OCI-M1 (cell line): ENCODE results near the gene CORO6.

Experiments
- DNase-seq: peaks from one replicate; lab custom pipeline; 2025; lab: John Stamatoyannopoulos, UW

CORO6 gene

DNA sequence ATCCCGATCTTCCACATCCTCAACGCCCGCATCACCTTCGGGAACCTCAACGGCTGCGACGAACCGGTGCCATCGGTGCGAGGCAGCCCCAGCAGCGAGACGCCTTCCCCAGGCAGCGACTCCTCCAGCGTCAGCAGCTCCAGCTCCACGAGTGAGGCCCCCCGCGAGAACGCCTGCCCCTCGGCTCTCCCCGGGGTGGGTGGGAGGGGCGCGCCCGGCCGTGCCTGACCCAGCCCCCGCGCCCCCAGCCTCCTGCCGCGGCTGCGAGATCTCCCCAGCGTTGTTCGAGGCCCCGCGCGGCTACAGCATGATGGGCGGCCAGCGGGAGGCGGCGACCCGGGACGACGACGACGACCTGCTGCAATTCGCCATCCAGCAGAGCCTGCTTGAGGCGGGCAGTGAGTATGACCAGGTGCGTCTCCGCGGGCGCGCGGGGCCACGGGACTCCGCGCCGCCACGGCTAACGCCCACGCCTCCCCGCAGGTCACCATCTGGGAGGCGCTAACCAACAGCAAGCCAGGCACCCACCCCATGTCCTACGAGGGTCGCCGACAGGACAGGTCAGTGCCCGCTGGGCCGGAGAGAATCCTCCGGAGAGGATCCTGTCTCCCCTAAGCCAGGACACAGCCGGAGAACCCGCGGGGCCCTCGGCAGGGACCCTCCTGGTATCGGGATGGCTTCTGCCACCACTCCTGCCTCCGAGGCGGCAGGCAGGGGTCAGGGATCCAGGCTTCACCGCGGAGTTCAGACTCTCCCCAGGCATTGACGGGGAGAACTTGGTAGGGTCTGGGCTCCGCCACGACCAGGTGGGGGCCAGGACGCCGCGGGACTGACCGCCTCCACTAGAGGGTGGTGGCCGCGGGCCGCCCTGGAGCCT lies 10.1 kb downstream of the CORO6 start:
- no peak for DNase-seq

DNA sequence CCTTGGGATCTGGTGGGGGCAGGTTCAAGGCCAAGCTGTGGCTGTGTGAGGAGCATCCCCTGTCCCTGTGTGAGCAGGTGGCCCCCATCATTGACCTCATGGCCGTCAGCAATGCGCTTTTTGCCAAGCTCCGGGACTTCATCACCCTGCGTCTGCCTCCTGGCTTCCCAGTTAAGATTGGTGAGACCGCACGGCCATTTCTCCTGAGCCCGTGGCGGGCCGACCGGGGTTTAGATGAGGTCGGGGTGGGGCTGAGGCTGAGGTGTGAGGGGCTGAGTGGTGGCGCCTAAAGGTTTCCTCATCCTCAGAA lies 10.7 kb downstream of the CORO6 start:
- no peak for DNase-seq

DNA sequence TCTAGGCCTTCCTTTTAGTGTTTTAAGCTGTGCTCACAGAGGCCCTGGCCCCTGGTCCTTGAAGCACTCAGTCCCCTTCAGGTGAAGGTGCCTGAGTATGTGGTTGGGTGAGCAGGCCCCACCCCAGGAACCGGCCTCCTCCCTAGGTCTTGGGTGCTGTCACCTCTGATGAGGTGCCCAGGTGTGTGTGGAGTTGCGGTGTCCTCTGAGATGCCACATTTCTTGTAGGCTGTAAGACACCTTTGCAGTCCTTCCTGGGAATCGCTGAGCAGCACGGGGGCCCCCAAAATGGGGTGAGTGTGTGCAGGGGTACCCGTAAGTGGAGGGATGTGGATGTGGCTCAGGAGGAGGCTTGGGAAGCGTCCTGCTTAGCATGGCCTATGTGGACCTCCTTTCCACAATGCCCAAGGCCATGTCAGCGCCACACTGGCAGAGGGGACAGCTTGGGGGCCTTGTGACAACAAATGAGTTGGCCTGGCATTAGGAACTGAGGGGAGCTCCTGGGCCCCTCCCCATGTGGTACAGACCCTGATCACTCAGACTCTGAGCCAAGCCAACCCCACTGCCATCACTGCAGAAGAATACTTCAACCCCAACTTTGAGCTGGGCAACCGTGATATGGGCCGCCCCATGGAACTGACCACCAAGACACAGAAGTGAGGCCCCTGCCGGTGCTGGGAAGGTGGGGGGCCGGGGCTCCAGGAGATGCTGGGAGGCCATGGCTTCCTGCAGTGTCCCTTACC lies 11.2 kb downstream of the CORO6 start:
- DNase-seq = no peak

DNA sequence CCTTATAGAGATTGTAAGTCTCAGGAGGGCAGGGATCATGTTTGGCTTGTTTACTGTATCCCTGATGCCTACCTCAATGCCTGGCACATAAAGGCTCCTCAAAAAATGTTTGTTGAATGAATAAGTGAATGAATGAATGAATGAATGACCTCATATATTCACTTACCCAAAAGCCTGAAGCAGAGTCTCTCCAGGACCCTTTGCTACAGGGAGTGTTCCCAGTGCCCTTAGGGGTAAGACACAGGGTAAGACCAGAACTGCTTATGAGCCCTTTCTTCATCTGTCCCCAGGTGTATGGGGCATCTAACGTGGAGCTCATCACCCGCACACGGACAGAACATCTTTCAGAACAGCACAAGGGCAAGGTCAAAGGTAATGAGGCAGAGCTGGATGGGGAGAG lies 12.3 kb downstream of the CORO6 start:
- no peak for DNase-seq

DNA sequence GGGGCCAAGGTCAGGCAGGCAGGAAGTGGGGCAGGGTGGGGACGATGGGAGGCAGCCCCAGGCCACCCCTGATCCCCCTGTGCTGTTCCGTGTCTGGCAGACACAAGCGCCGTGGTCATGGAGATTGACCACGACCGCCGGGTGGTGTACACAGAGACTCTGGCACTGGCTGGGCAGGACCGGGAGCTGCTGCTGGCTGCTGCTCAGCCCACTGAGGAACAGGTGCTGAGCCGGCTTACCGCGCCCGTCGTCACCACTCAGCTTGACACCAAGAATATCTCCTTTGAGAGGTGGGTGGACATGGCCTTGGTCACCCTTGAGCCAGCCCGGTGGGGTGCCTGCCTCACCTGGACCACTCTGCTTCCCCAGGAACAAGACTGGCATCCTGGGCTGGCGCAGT lies 13.7 kb downstream of the CORO6 start:
- DNase-seq = no peak

DNA sequence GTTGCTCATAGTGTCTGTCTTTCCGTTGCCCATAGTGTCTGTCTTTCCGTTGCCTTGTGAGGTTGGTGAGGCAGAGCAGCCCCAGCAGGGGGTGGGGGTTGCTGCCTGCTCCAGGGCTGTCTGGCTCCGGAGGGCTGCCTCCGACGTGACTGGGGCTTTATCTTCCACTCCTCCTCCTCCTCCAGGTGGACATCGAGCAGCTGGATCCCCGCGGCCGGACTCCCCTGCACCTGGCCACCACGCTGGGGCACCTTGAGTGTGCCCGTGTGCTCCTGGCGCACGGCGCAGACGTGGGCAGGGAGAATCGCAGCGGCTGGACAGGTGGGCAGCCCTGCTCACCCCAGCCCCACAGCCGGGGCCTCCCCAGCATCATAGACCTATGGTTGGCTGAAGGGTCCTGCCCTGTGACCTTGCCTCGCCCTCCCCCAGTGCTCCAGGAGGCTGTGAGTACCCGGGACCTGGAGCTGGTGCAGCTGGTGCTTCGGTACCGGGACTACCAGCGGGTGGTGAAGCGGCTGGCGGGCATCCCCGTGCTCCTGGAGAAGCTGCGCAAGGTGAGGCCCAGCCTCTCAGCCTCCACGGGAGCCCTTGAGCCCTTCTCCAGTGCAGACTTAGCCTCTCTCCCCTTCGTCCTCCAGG lies 15.0 kb downstream of the CORO6 start:
- no peak for DNase-seq

DNA sequence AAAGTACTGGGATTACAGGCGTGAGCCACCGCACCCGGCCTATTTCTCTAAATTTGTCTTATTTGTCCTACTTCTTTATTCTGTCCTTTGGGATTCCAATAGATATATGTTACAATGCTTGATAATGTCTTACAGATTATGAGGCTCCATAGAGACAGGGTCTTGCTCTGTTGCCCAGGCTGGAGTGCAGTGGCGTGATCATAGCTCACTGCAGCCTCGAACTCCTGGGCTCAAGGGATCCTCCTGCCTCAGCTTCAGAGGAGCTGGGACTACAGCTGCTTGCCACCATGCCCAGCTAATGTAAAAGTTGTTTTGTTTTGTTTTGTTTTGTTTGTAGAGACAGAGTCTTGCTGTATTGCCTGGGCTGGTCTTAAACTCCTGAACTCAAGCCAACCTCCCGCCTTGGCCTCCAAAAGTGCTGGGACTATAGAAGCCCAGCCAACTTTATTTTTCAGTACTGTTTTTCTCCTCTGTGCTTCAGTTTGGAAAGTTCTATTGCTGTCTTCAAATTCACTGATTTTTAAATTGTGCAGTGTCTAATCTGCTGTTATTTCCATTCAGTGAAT lies 19.5 kb downstream of the CORO6 start:
- DNase-seq = no peak

DNA sequence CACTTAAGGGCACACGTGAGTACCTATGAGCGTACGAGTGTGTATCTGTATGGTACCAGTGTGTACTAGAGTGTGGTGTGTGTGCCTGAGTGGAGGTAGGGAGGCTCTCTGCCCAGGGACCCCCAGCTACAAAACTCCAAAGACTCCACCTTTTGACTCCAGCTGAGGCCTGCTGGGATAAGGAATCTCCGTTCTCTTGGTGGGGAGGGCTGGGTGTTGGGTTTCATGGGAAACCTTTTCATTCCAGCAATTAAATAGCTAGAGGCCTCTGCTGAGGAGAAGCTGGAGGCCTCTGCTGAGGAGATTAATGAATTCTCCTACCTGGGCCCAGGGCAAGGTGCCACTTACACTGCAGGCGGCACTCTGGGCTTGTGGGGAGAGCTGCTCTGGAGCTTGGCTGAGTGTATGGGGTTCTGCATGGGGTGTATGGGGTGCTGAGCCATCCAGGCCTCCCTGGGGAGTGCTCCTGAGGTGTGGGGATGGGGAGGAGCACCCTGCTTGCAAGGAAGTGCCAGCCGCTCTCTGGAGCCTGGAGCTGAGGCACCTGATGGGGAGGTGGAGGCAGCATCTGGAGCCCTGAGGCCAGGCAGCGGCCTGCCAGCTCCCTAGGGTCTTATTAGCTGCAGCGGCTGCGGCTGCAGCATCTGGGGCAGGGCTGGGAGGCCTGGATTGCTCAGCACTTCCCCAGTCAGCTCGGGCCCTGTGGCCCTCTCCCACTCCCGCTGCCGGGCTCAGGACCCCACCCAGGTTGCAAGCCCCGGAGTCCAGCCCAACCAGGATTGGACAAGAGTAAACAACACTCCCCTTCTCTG lies 25.1 kb downstream of the CORO6 start:
- DNase-seq = no peak

DNA sequence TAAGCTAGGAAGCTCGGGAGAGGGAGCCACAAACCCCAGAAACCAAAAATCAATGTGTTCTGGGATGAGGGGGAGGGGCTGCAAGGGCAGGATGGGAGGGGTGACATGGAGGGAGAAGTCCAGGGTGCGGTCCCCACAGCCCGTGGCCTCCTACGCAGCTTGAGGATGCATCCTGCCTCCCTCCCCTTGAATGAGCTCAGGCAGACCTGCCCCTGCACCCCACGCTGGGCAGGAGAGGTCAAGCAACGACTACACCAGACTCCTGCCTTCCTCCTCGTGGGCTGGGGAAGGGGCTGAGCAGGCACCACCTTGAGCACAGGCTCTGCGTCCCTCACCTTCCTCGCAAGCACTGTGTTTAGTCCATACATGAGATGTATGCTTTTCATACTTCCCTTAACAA lies 25.9 kb downstream of the CORO6 start:
- no peak for DNase-seq

DNA sequence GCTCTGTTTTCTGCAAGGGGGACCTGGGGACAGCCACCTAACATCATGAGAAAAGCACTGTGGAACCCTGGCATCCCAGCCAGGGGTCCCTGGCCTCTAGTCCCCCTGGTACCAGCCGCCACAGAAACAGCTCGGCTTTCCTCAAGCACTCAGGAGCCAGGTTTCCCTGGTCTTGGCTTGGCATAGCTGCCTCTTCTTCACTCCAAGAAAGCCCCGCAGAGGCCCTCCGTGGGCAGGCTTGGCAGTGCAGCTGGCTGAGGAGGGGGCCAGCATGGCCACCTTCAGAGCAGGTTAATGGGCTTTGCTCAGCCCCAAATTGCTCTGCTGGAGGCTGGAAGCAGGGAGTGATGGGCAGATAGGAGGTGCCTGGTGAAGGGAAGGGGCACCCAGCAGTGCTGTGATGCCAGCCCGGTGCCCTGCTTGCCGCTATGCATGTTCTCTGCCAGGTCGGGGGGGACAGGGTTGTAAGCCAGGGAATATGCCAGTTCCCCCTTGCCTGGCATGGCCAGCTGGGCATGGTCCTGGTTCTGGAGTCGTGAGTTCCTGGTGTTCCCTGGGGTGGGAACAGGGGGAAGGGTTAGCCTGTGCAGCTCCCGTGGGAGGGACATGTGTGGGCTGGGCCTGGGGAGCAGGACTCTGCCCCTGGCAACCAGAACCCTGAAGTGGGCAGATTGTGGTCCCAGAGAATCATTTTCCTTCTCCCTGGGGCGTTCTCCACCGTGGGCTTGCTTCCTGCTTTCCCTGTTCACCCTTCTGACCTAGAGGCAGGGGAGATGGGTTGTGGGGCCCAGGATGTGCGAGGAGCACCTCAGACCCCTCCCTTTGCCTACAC lies 26.6 kb downstream of the CORO6 start:
- DNase-seq = no peak

DNA sequence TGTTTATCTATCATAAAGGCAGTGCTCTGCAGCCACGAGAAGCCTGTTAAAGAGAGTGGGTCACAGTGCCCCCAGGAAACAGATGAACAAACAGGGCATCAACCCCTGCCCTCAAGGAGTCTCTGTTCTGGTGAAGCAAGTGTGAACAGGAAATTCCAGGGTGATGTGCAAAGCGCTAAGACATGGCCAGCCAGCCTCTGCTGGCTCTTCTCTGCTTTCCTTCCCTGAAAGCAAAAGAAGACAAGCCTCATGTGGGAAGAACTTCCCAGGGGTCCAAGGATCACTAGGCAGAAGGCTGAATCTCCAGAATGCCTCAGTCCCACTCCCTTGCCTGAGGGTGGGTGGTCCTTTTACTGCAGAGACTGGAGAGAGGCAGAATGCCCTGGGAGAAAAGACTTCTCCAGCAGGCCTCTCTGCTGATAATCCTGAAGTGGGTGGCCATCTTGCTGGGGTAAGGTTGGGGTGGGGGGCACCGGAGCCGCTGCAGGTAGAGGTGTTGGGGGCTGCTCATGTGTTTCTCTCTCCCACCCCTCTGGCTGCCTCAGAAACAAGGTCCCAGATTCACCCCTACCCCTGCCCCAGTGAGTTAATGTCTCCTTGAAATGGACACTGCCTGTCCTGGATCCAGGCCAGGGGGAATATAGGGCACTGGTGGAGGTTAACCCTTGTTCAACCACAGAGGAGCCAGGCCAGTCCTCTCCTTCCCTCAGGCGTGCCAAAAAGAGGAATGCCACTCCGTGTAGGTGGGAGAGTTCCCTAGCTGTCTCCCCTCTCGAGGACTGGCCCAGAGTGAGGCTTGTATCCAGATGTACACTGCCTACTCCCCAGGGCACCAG lies 27.4 kb downstream of the CORO6 start:
- no peak for DNase-seq

DNA sequence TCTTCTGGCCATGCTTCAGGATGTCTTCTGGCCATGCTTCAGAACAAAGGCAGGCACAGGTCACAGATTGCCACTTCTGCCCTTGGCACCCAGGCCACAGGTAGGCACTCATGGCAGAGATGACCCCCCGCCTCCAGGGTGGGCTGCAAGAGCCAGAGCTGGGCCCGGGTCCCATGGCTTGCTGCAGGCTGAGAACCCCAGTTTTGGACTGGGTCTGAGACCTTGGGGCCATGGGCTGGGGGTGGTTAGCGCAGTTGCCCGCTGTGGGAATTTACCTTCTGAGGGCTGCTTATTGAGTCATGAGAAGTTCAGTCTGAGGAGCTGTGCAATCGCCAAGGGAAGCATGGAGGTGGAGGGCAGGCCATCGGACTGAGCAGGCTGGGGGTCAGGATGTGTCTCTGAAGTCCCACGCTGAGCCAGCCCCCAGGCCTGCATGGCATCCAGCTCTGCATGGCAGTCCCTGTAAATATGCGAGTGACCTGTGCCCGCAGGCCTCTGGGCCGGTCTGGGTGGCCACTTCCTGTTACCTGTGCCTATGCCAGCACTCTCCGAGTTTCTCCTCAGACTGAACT lies 28.1 kb downstream of the CORO6 start:
- no peak for DNase-seq

DNA sequence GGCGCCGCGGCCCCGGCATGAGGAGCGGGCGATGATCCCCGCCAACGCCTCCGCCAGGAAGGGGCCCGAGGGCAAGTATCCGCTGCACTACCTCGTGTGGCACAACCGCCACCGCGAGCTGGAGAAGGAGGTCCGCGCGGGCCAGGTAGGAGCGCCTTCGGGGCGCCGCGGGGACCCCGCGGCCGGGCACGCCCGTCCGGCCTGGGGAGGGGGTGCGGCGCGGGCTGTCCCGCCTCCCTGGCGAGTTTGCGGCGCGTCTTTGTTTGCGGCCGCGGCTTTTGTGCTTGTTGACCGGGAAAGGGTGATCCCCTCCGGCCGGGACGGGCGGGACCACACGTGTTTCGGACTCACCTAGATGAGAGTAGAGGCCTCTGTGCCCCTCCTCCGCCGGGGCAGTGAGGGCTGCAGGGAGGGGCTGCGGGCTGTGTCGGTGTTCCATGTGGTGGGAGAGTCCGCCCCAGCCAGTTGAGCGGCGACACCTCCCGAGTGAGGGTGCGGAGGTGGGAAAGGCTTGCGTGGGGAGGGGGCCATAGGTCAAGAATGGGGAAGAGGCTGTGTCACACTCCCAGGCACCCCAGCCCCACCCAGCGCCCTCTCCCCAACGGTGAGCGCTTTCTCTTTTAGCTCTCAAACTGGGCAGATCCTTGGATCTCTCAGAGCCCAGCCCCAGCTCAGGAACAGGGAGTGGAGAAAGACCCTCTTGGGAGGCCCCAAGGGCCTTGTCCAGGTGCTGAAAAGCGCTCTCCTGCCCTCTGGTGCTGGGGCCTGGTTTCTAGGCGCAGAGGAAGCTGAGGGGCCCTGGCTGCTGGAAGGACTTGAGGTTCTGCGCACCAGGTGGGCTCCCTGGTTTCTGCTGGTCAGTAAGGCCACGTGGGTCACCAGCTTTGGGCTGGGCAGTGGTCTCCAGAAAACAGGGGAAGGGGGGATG lies 28.9 kb downstream of the CORO6 start:
- DNase-seq = peak; percentile 52

DNA sequence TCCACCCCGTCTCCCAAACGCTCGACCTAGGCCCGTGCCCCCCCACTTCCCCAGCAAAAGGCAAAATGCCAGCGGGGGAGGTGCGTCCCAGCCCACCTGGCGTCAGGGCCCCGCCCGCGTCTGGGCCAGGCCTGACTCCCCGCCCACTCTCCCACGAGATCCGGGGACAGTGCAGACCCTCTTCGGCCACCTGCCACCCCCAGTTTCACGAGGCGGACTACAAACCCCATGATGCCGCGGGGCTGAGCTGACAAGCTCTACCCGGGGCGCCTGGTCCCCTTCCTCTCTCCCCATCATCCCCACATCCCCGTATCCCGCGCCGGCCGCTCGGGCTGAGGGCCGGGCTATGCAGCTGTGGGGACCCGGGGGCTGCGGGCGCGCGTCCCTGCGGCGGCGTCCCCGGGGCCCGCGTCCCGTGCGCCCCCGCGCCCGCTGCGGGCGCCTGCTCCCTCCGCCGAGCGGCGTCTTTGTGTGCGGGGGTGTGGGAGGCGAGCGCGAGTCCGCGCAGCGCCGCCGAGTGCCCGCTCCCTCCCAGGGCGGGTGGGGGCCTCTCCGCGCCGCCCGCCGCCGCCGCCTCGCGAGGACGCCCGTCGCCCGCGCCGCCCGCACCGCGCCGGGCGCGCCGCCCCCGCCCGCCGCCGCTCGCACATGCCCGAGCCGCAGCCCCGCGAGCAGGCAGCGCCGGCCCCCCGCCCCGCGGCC lies 29.7 kb downstream of the CORO6 start, which contains the start of gene ANKRD13B:
TSS of gene ANKRD13B (plus strand) at position 283 of the 702 bp plus-strand sequence. CDS start 490 bp downstream, outside the sequence.
- DNase-seq = peak; percentile 35

DNA sequence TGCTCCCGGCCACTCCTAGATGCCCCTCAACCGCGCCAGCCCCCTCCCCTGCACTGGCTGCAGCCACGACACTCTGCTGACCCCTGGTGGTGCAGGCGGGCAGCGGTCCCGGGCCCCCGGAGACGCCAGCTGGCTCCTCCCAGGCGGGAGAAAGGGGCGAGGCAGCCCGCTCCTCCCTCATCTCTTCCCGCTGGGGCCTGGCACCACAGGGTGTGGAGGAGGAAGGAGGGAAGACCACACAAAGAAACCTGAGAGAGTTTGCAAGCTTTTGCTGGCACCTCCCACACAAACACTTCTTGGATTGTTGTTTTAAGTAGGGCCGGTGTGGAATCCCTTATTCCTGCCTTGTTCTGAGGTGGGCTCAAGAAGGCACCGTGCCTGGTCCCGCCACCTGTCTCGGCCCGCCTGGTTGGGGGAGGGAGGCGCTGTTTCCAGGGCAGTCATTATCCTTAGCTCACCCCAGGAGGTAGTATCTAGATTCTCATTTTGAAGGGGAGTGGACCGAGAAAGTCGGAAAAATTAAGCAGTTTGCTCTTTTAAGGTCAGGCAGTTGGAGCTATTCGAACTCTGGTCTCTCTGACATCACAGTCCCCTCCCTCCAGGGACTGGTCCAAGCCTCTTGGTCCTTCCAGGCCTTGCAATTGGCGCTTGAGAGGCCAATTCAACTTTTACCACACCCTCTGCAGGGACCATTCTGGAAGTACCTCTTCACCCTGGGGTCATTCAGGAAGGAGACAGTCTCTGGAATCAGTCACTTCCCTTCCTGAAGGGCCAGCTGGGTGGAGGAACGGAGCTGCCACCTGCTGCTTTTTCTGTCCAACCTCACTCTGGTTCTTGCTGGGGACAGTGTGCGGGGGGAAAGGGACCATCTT lies 30.7 kb downstream of the CORO6 start:
- DNase-seq = peak; percentile 96

DNA sequence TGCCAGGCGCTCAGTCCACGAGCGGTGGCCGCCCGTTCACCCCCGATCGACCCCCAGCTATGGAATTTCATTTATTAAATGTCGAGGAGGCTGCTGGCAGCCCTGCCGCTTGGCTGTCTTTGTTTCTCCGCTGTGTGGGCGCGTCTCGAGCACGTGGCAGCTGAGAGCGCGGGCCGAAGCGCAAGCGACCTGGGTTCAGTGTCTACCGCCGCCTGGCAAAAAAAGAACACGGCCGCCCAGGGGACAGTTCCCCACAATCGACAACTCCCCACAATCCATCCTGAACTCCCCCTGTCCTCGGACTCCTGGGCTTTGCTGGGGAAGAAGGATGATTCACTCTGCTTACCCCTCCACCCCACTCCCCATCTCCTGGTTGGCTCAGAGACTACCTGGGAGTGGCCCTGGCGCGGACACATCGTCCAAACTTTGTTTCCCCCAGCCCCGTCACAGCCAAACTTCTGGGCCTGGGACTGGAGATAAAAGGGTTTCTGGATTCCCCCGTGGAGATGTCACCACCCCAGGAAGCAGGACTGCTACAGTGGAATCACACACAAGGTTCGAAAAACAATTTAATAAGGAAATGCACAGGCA lies 31.5 kb downstream of the CORO6 start:
- DNase-seq = no peak
